IPS-18a (cell line): ENCODE results near the gene TOP2A.

Experiments used
- H3K27ac ChIP-seq: one replicate; pipeline ENCODE4 v1.5.1; 2013; ENCODE audit warnings: low read length
- H3K27me3 ChIP-seq: one replicate; pipeline ENCODE4 v1.6.1; 2013; ENCODE audit warnings: mild to moderate bottlenecking, low read length; ENCODE audit not compliant: control insufficient read depth, insufficient read depth
- H3K36me3 ChIP-seq: one replicate; pipeline ENCODE4 v1.6.1; 2013; ENCODE audit warnings: low read depth, low read length; ENCODE audit not compliant: control insufficient read depth
- H3K4me1 ChIP-seq: one replicate; pipeline ENCODE4 v1.6.1; 2013; ENCODE audit warnings: low read depth, low read length; ENCODE audit not compliant: control insufficient read depth
- H3K4me3 ChIP-seq: one replicate; pipeline ENCODE4 v1.5.1; 2013; ENCODE audit warnings: low read length
- H3K9ac ChIP-seq: one replicate; pipeline ENCODE4 v1.6.1; 2013; ENCODE audit warnings: mild to moderate bottlenecking, low read length, moderate library complexity
- H3K9me3 ChIP-seq: one replicate; pipeline ENCODE4 v1.6.1; 2013; ENCODE audit warnings: low read depth, low read length; ENCODE audit not compliant: control insufficient read depth

TOP2A gene

GRCh38 chr17:40358323-40359038 is 59.2 kb downstream of the TOP2A start:
- Histone ChIP-seq H3K27ac (no peak overlapping the region), H3K4me1 (peaks cover 16% of the 10 kb centered on the region), H3K36me3 (no peaks in the 10 kb centered on the region), H3K9me3 (no peaks in the 10 kb centered on the region), H3K4me3 (no peak overlapping the region), H3K9ac (no peak overlapping the region), H3K27me3 (peaks cover 14% of the 10 kb centered on the region)

DNA sequence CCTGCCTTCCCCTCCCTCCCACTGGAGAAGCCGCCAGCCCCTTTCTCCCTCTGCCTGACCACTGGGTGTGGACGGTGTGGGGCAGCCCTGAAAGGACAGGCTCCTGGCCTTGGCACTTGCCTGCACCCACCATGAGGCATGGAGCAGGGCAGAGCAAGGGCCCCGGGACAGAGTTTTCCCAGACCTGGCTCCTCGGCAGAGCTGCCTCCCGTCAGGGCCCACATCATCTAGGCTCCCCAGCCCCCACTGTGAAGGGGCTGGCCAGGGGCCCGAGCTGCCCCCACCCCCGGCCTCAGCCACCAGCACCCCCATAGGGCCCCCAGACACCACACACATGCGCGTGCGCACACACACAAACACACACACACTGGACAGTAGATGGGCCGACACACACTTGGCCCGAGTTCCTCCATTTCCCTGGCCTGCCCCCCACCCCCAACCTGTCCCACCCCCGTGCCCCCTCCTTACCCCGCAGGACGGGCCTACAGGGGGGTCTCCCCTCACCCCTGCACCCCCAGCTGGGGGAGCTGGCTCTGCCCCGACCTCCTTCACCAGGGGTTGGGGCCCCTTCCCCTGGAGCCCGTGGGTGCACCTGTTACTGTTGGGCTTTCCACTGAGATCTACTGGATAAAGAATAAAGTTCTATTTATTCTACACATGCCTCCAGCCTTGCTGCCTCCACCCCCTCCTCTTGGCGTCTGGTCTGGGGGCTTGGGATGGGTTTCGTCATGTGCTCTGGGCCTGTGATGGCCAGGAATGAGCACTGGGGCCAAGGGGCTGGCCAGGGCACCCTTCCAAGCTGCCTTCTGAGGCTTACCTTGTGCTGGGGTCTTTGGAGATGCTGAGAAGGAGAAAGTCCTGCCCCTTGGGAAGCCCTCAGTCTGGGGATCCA is 60.5 kb downstream of the TOP2A start:
- Histone ChIP-seq H3K9ac (no peak overlapping the region), H3K4me1 (peaks cover 16% of the 10 kb centered on the region)

DNA sequence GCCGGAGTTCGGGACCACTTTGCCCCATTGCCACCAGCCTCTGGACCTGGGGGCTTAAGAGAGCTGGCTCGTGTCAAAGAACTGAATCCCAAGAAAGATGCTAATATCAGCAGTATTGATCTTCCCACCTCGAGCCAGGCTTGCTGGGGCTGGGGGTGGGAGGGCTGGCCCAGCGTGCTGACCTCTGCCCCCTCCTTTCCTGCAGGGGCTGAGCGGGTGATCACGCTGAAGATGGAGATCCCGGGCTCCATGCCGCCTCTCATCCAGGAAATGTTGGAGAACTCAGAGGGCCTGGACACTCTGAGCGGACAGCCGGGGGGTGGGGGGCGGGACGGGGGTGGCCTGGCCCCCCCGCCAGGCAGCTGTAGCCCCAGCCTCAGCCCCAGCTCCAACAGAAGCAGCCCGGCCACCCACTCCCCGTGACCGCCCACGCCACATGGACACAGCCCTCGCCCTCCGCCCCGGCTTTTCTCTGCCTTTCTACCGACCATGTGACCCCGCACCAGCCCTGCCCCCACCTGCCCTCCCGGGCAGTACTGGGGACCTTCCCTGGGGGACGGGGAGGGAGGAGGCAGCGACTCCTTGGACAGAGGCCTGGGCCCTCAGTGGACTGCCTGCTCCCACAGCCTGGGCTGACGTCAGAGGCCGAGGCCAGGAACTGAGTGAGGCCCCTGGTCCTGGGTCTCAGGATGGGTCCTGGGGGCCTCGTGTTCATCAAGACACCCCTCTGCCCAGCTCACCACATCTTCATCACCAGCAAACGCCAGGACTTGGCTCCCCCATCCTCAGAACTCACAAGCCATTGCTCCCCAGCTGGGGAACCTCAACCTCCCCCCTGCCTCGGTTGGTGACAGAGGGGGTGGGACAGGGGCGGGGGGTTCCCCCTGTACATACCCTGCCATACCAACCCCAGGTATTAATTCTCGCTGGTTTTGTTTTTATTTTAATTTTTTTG is 61.6 kb downstream of the TOP2A start:
- no peaks in the 10 kb centered on the region for H3K36me3 ChIP-seq
- H3K4me3 ChIP-seq = no peak overlapping the region
- H3K9ac ChIP-seq = no peak overlapping the region
- H3K4me1 ChIP-seq = peaks cover 9% of the 10 kb centered on the region
- H3K27me3 ChIP-seq = no peaks in the 10 kb centered on the region
- H3K9me3 ChIP-seq = no peaks in the 10 kb centered on the region
- H3K27ac ChIP-seq = no peak overlapping the region

More for the DNA sequence above, 60.5 kb downstream of the TOP2A start:
- no peaks in the 10 kb centered on the region for H3K36me3 ChIP-seq
- peaks cover 5% of the 10 kb centered on the region for H3K27me3 ChIP-seq
- H3K4me3 ChIP-seq = no peak overlapping the region
- no peaks in the 10 kb centered on the region for H3K9me3 ChIP-seq
- H3K27ac ChIP-seq = no peak overlapping the region

GRCh38 chr17:40355123-40355803 is 62.4 kb downstream of the TOP2A start:
- Histone ChIP-seq H3K9me3 (no peaks in the 10 kb centered on the region), H3K4me3 (no peak overlapping the region), H3K27me3 (peaks cover 5% of the 10 kb centered on the region), H3K4me1 (peaks cover 9% of the 10 kb centered on the region), H3K9ac (no peak overlapping the region), H3K36me3 (no peaks in the 10 kb centered on the region), H3K27ac (no peak overlapping the region)

DNA sequence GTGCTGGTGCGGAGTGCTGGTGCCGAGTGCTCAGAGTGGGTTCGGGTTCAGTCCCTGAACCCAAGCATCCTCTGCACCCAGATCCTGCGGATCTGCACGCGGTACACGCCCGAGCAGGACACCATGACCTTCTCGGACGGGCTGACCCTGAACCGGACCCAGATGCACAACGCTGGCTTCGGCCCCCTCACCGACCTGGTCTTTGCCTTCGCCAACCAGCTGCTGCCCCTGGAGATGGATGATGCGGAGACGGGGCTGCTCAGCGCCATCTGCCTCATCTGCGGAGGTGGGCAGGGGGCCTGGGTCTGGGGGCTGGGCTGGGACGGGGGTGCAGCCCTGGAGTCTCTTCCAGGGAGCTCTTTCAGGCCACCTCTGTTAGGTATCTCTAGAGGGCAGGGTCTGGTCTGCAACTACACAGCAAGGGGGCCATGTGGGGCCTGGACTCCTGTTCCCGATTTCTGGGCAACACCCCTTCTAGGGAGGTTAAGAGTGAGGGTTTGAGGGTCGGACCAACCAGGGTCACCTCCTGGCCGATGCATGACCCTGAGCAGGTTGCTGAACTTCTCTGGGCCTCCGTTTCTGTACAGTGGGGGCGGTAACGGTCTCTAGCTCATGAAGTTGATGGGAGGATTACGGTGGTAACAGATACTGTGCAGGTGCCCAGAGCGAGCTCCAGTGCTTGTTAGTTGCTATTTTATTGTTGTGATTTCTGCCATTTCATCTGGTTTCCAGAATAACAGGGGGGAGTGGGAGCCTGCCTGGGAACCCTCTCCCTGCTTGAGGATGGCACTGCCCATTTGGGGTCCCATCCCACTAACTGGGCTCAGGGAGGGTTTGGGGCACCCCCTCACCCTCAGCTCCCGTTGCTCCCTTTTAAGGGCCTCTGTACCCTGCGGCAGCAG is 63.2 kb downstream of the TOP2A start:
- Histone ChIP-seq H3K27ac (no peak overlapping the region), H3K9ac (no peak overlapping the region), H3K4me1 (peaks cover 9% of the 10 kb centered on the region), H3K4me3 (no peak overlapping the region), H3K9me3 (no peaks in the 10 kb centered on the region), H3K36me3 (no peaks in the 10 kb centered on the region), H3K27me3 (peaks cover 11% of the 10 kb centered on the region)

- Histone ChIP-seq H3K27ac (no peak overlapping the region), H3K4me1 (peaks cover 18% of the 10 kb centered on the region), H3K9me3 (no peaks in the 10 kb centered on the region), H3K27me3 (peaks cover 27% of the 10 kb centered on the region), H3K4me3 (no peak overlapping the region), H3K36me3 (no peaks in the 10 kb centered on the region), H3K9ac (no peak overlapping the region)
Observed at GRCh38 chr17:40352779-40353394, 64.8 kb downstream of the TOP2A start.

- peaks cover 31% of the 10 kb centered on the region for H3K27me3 ChIP-seq
- peaks cover 23% of the 10 kb centered on the region for H3K4me1 ChIP-seq
- H3K9me3 ChIP-seq = no peaks in the 10 kb centered on the region
- no peak overlapping the region for H3K9ac ChIP-seq
- H3K27ac ChIP-seq = no peak overlapping the region
- H3K4me3 ChIP-seq = no peak overlapping the region
- no peaks in the 10 kb centered on the region for H3K36me3 ChIP-seq
Observed at GRCh38 chr17:40352237-40352778, 65.4 kb downstream of the TOP2A start.

DNA sequence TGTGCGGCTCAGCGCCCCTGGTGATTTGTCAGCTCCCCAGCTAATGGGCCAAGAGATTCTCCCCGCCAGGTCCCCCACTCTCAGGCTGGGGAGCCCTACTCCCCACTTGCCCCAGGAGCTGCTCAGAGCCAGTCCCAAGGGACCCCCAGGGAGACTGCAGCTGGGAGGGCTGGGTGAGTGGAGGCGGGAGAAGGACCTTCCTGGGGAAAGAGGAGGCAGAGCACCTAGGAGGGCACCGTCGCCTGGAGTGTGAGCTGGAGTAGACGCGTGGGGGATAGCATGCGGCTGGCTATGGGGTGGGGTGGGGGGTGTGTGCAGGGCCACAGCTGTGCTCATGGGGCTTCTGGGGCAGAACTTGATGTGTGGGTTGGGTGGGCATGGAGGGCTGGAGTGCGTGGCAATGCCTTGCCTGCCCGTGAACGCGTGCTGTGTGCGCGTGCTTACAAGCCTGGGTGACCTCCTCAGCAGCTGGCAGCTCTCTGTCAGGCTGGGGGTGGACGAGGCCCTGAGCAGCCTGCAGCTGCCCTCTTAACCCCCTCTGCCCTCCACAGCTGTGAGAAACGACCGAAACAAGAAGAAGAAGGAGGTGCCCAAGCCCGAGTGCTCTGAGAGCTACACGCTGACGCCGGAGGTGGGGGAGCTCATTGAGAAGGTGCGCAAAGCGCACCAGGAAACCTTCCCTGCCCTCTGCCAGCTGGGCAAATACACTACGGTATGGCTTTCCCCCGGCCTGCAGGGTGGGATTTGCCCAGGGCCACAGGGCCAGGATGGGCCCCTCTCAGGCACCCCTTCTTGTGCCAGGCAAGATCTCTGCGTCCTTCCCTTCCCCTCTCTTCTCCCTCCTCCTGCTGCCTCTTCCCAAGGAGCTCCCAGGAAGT is 66.1 kb downstream of the TOP2A start:
- peaks cover 30% of the 10 kb centered on the region for H3K4me1 ChIP-seq
- H3K9ac ChIP-seq = no peak overlapping the region
- no peak overlapping the region for H3K4me3 ChIP-seq
- peaks cover 38% of the 10 kb centered on the region for H3K27me3 ChIP-seq
- no peaks in the 10 kb centered on the region for H3K9me3 ChIP-seq
- no peak overlapping the region for H3K27ac ChIP-seq
- no peaks in the 10 kb centered on the region for H3K36me3 ChIP-seq

- Histone ChIP-seq H3K4me3 (no peak overlapping the region), H3K9me3 (no peaks in the 10 kb centered on the region), H3K27me3 (peaks cover 42% of the 10 kb centered on the region), H3K9ac (no peak overlapping the region), H3K36me3 (no peaks in the 10 kb centered on the region), H3K27ac (no peak overlapping the region), H3K4me1 (peaks cover 36% of the 10 kb centered on the region)
Observed at GRCh38 chr17:40350689-40351358, 66.9 kb downstream of the TOP2A start.
